Mucosa of stomach (tissue), 1 donor: ENCODE measurements around the gene SMIM5.

Experiments used
- H3K27me3 ChIP-seq: one replicate; pipeline ENCODE4 v1.7.0; 2013; ENCODE audit warnings: mild to moderate bottlenecking, low read length; ENCODE audit not compliant: control insufficient read depth, insufficient read depth
- H3K36me3 ChIP-seq: one replicate; pipeline ENCODE4 v1.7.0; 2013; ENCODE audit warnings: low read length; ENCODE audit not compliant: control insufficient read depth, insufficient read depth
- H3K4me1 ChIP-seq: one replicate; pipeline ENCODE4 v1.7.0; 2013; ENCODE audit warnings: mild to moderate bottlenecking, low read length; ENCODE audit not compliant: control insufficient read depth, insufficient read depth
- H3K4me3 ChIP-seq: one replicate; pipeline ENCODE4 v1.7.0; 2013; ENCODE audit warnings: low read length
- H3K9ac ChIP-seq: one replicate; pipeline ENCODE4 v1.7.0; 2013; ENCODE audit warnings: mild to moderate bottlenecking, low read length, moderate library complexity
- H3K9me3 ChIP-seq: one replicate; pipeline ENCODE4 v1.7.0; 2013; ENCODE audit warnings: mild to moderate bottlenecking, low read length, moderate library complexity; ENCODE audit not compliant: control insufficient read depth
- donor health status: Pancreatic carcinoma.

Gene SMIM5, protein sequence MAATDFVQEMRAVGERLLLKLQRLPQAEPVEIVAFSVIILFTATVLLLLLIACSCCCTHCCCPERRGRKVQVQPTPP

GRCh38 chr17:75632863-75633485, at the start of gene SMIM5:
SMIM5 (plus strand) TSS chr17:75633434; CDS start chr17:75640202, 6,768 bp downstream.
- Histone ChIP-seq H3K36me3 (peaks cover 12% of the 10 kb centered on the region), H3K9ac (peak within 1 kb of the TSS; percentile 90), H3K4me3 (peak within 1 kb of the TSS; percentile 78), H3K4me1 (peaks cover 55% of the 10 kb centered on the region), H3K9me3 (no peaks in the 10 kb centered on the region), H3K27me3 (no peaks in the 10 kb centered on the region)

- H3K9ac ChIP-seq, result no peak overlapping the region
- H3K4me3 ChIP-seq, result no peak overlapping the region
- peaks cover 18% of the 10 kb centered on the region for H3K4me1 ChIP-seq
- H3K9me3 ChIP-seq, result no peaks in the 10 kb centered on the region
- H3K27me3 ChIP-seq, result peaks cover 6% of the 10 kb centered on the region
- no peaks in the 10 kb centered on the region for H3K36me3 ChIP-seq
Measured at GRCh38 chr17:75584849-75585175, 48.4 kb upstream of the SMIM5 start.

DNA sequence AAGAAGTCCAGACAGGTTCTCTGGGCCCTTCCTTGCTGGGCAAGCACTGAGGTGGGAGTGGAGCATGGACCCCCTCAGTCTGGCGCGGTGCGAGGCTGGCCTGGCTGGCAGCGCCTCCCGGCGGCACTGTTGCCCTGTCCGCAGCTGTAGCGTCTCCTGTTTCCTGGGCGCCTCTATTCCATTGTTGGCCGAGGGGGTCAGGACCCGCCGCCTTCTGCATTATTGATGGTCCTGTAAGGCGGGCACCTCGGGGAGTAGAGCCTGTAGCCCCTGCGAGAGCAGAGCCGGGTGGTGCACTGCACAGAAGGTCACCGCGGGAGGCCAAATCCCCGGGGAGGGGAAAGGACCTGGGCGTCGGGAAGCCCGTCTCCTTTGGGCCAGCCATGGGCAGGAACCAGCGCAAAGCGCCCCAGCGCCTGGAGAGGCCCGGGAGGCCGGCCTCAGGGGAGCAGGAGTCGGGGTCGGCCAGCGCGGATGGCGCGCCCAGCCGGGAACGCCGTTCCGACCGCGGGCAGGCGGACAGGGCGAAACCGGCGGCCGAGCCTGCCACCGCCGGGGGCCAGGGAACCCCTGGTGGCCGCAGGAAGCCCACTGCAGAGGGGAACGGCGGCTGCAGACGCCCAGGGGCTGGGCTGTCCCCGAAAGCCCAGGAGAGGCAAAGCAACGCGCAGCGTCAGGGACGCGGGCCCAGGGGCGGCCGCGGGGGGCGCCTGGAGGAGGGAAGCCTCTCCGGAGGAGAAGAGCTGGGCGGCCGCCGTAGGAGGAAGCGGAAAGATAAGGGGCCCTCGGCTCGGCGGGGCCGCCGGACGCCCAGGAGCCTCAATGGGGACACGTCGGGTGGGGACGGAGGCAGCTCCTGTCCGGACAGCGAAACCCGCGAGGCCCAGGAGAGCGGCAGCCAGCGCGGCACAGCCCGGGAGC, 45.3 kb upstream of the SMIM5 start, which contains the start of gene MYO15B:
MYO15B (plus strand) TSS at position 126 of the 921 bp plus-strand sequence; CDS start at position 384, 258 bp downstream.
- peak within 1 kb of the TSS; percentile 31 for H3K4me3 ChIP-seq
- peaks cover 6% of the 10 kb centered on the region for H3K27me3 ChIP-seq
- no peaks in the 10 kb centered on the region for H3K36me3 ChIP-seq
- H3K4me1 ChIP-seq, result peaks cover 26% of the 10 kb centered on the region
- H3K9ac ChIP-seq, result peak within 1 kb of the TSS; percentile 68
- no peaks in the 10 kb centered on the region for H3K9me3 ChIP-seq

DNA sequence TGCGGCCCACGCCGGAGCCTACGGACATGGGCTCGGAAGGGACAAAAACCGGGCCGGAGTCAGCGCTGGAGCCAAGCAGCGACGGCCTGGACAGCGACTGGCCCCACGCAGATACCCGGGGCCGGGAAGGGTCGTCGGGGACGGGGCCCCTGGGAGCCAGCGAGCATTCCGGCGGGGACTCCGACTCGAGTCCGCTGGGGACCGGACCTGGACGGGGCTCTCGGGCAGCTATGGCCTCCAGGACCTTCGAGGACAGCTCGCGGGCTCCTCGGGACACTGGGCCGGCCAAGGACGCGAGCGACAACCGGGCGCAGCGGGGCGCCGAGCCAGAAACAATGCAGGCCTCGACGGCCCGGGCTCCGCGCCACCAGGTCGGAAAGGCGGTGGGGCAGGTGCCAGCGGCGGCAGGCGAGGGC, 44.6 kb upstream of the SMIM5 start:
- Histone ChIP-seq H3K4me1 (peaks cover 26% of the 10 kb centered on the region), H3K9ac (peak overlapping the region; percentile 68), H3K4me3 (peak overlapping the region; percentile 12), H3K36me3 (no peaks in the 10 kb centered on the region), H3K9me3 (no peaks in the 10 kb centered on the region), H3K27me3 (peaks cover 6% of the 10 kb centered on the region)

DNA sequence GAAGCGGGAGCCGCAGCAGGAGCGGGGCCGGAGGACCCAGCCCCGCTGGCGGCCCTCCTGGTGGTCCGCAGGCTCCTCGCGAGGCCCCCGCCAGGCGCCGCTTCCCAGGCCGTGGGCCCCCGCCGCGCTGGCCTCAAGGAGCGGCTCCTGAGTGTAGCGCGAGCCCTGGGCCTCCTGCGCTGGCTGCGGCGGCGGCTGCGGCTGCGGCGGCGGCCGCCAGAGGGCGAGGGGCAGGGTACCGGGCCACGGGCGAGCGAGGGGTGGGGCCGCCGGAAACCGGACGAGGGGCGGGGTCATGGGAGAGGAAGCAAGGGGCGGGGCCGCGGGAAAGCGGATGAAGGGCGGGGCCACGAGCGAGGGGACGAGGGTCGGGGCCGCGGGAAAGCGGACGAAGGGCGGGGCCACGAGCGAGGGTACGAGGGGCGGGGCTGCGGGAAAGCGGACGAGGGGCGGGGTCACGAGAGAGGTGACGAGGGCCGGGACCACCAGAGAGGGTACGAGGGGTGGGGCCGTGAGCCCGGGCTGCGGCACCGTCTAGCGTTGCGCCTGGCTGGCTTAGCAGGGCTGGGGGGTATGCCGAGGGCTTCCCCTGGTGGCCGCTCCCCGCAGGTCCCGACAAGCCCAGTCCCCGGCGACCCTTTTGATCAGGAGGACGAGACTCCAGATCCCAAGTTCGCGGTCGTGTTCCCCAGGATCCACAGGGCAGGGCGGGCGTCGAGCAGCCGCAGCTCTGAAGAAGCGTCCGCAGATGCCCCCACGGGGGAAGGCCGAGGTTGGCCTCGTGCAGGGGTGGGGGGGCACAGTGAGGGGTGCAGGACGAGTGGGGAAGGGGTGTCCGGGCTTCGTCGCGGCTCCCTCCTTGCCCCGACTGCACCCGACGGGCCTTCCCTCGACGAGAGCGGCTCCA, 44.0 kb upstream of the SMIM5 start:
- Histone ChIP-seq H3K4me3 (peak overlapping the region; percentile 12), H3K9me3 (no peaks in the 10 kb centered on the region), H3K36me3 (no peaks in the 10 kb centered on the region), H3K27me3 (peaks cover 6% of the 10 kb centered on the region), H3K9ac (peak overlapping the region; percentile 68), H3K4me1 (peaks cover 26% of the 10 kb centered on the region)

DNA sequence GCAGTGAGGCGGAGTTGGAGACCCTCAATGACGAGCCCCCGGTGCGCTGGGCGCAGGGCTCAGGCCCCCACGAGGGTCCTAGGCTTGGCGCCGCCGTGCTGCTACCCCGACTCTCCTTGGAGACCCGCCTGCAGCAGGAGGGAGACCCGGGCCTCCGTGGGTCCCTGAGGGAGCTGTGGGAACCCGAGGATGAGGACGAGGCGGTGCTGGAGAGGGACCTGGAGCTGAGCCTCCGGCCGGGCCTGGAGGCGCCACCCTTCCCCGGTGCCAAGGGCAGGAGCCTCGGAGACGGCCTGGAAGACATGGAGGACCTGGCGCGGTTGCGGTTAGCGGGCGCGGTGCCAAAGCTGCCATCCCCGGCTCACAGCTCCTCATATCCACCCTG, 43.3 kb upstream of the SMIM5 start:
- H3K9me3 ChIP-seq, result no peaks in the 10 kb centered on the region
- H3K4me3 ChIP-seq, result no peak overlapping the region
- H3K36me3 ChIP-seq, result no peaks in the 10 kb centered on the region
- peaks cover 26% of the 10 kb centered on the region for H3K4me1 ChIP-seq
- no peak overlapping the region for H3K9ac ChIP-seq
- peaks cover 6% of the 10 kb centered on the region for H3K27me3 ChIP-seq

GRCh38 chr17:75590314-75590761, 42.9 kb upstream of the SMIM5 start:
- H3K4me1 ChIP-seq, result peaks cover 26% of the 10 kb centered on the region
- H3K9ac ChIP-seq, result no peak overlapping the region
- H3K9me3 ChIP-seq, result no peaks in the 10 kb centered on the region
- H3K27me3 ChIP-seq, result peaks cover 6% of the 10 kb centered on the region
- no peak overlapping the region for H3K4me3 ChIP-seq
- no peaks in the 10 kb centered on the region for H3K36me3 ChIP-seq

- Histone ChIP-seq H3K36me3 (no peaks in the 10 kb centered on the region), H3K9ac (no peak overlapping the region), H3K4me3 (no peak overlapping the region), H3K4me1 (peaks cover 26% of the 10 kb centered on the region), H3K9me3 (no peaks in the 10 kb centered on the region), H3K27me3 (peaks cover 6% of the 10 kb centered on the region)
Measured at GRCh38 chr17:75590849-75591721, 42.1 kb upstream of the SMIM5 start.

DNA sequence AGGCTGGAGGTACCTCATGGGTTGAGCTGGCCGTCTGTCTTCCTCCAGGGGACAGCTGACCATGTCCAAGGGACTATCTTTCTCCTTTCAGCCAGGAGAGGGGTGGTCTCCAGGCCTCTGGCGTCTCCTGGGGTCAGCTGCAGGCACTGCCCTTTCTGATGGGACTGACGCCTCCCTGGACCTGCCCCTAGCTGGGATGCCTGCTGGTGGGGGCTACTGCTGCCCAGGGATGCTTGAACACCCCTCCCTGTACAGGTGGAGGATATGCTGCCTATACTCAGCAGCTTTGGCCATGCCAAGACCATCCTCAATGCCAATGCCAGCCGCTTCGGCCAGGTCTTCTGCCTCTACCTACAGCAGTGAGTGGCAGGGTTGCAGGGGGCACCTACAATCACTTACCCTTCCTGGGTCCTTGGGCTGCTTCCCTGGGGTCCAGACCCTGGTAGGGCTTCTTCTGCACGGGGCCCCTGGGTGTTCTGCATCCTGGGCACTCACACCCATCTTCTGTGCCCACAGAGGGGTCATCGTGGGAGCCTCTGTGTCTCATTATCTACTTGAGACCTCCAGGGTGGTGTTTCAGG, 41.4 kb upstream of the SMIM5 start:
- Histone ChIP-seq H3K36me3 (no peaks in the 10 kb centered on the region), H3K4me3 (no peak overlapping the region), H3K27me3 (peaks cover 6% of the 10 kb centered on the region), H3K9me3 (no peaks in the 10 kb centered on the region), H3K4me1 (peaks cover 26% of the 10 kb centered on the region), H3K9ac (no peak overlapping the region)

DNA sequence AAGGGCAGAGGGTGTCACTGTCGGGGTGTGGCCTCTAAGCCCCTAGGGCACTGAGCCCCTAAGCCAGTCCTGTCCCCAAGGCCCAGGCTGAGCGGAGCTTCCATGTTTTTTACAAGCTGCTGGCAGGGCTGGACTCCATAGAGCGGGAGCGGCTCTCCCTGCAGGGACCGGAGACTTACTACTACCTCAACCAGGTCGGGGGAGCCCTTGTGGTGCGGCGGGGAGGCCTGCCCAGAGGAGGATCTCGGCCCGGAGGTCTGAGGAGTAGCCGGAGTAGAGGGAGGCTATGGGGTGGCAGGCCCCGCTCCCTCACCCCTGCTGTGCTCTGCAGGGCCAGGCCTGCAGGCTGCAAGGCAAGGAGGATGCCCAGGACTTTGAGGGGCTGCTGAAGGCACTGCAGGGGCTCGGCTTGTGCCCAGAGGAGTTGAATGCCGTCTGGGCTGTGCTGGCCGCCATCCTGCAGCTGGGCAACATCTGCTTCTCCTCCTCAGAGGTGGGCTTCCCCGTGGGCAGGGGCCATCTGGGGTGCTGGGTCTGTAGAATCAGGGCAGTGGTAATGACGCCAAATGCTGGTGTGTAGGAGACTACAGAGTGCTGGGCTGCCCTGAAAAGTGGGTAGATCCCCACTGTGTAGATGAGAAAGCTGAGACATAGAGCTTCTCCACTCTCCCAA, 40.8 kb upstream of the SMIM5 start:
- Histone ChIP-seq H3K4me3 (no peak overlapping the region), H3K27me3 (peaks cover 6% of the 10 kb centered on the region), H3K9ac (no peak overlapping the region), H3K36me3 (no peaks in the 10 kb centered on the region), H3K9me3 (no peaks in the 10 kb centered on the region), H3K4me1 (peaks cover 24% of the 10 kb centered on the region)
